Measurements from ENCODE around the gene GALNT10.
"Not testable (repeated sequence)": the region's sequence is repeated elsewhere in the genome, so short reads cannot be mapped to it uniquely, and the experiment has no call there.

The GALNT10 gene

GRCh38 chr5:154190595-154191304 is at the start of gene GALNT10:
TSS of gene GALNT10 (plus strand) at chr5:154190733. CDS start at chr5:154190867, 134 bp downstream.
- DNase-seq, result peak in 1 of 2 donors; percentile 55

- DNase-seq, result no peak
Measured at GRCh38 chr5:154141745-154142221, 48.8 kb upstream of the GALNT10 start.

- no peak for DNase-seq
Measured at GRCh38 chr5:154143211-154143641, 47.3 kb upstream of the GALNT10 start.

- DNase-seq, result no peak
Measured at GRCh38 chr5:154145268-154145667, 45.3 kb upstream of the GALNT10 start.

GRCh38 chr5:154146409-154146808 is 44.1 kb upstream of the GALNT10 start:
- DNase-seq, result no peak

- no peak for DNase-seq
Measured at GRCh38 chr5:154147666-154148065, 42.9 kb upstream of the GALNT10 start.

GRCh38 chr5:154150471-154150870 is 40.1 kb upstream of the GALNT10 start:
- not testable (repeated sequence) for DNase-seq

GRCh38 chr5:154157483-154158378 is 32.8 kb upstream of the GALNT10 start:
- peak in 1 of 2 donors; percentile 23 for DNase-seq

GRCh38 chr5:154158379-154158737 is 32.2 kb upstream of the GALNT10 start:
- DNase-seq, result no peak

- DNase-seq, result no peak
Measured at GRCh38 chr5:154159343-154159742, 31.2 kb upstream of the GALNT10 start.

- DNase-seq, result no peak
Measured at GRCh38 chr5:154162539-154163151, 27.9 kb upstream of the GALNT10 start.

GRCh38 chr5:154163327-154164248 is 26.9 kb upstream of the GALNT10 start:
- no peak for DNase-seq

GRCh38 chr5:154164249-154164581 is 26.3 kb upstream of the GALNT10 start:
- DNase-seq, result no peak

GRCh38 chr5:154165886-154166285 is 24.6 kb upstream of the GALNT10 start:
- no peak for DNase-seq

GRCh38 chr5:154166901-154167791 is 23.4 kb upstream of the GALNT10 start:
- DNase-seq, result no peak

GRCh38 chr5:154168395-154168794 is 22.1 kb upstream of the GALNT10 start:
- no peak for DNase-seq

GRCh38 chr5:154172785-154173184 is 17.7 kb upstream of the GALNT10 start:
- no peak for DNase-seq

GRCh38 chr5:154174091-154174490 is 16.4 kb upstream of the GALNT10 start:
- DNase-seq, result no peak

GRCh38 chr5:154176181-154176580 is 14.4 kb upstream of the GALNT10 start:
- DNase-seq, result no peak

- DNase-seq, result no peak
Measured at GRCh38 chr5:154178661-154179060, 11.9 kb upstream of the GALNT10 start.

Measured in stimulated activated CD4-positive, alpha-beta T cell treated with anti-CD3 and anti-CD28 coated beads, Interleukin-2, amount 100 ng/mL, for 48 hours (primary cell).